ENCODE data around the gene APLP2.

GRCh38 chr11:130188047-130188446, 118.4 kb downstream of the APLP2 start:
- TF ChIP-seq CTCF (IDR thresholded peaks at IDR 0.05; ENCODE audit: poor library complexity, severe bottlenecking) (no peak), EZH2 (IDR thresholded peaks at IDR 0.05; ENCODE audit: borderline replicate concordance, insufficient read depth, low read length, poor library complexity, severe bottlenecking) (no peak), MXI1 (conservative IDR thresholded peaks at IDR 0.05; ENCODE audit: poor library complexity, severe bottlenecking) (no peak), REST (IDR thresholded peaks at IDR 0.05; ENCODE audit: borderline replicate concordance) (no peak), EP300 (conservative IDR thresholded peaks at IDR 0.05; ENCODE audit: poor library complexity, severe bottlenecking) (no peak)

Data from neural cell (in vitro differentiated cells).